ENCODE results near the gene GAB1. TPM values are rescaled to one million over a fixed set of nuclear protein-coding genes. Genes with fewer than 3 reads are reported as not detected.
"Not testable (repeated sequence)": the region's sequence is repeated elsewhere in the genome, so short reads cannot be mapped to it uniquely, and the experiment has no call there.

GAB1 gene
- total RNA-seq, 1 donor from 2014 or later, result 44.6 TPM

GRCh38 chr4:143347484-143348111 lies 10.9 kb downstream of the GAB1 start:
- no peak for DNase-seq (ENCODE audit: low spot score in 2 of 2, unreplicated experiment in 2 of 2)
- peaks cover 60% of the 10 kb centered on the region for H3K4me1 Mint-ChIP-seq
- no peak overlapping the region for H3K4me3 Mint-ChIP-seq
- peak overlapping the region; percentile 57 for H3K27ac Mint-ChIP-seq
- no peak for TF ChIP-seq CTCF (IDR thresholded peaks at IDR 0.05; ENCODE audit: unreplicated experiment)
- H3K9me3 Mint-ChIP-seq, result no peaks in the 10 kb centered on the region
- no peaks in the 10 kb centered on the region for H3K27me3 Mint-ChIP-seq (ENCODE audit: low read depth)
- H3K36me3 Mint-ChIP-seq, result peaks cover 1% of the 10 kb centered on the region

GRCh38 chr4:143348233-143349077 lies 11.8 kb downstream of the GAB1 start:
- H3K36me3 Mint-ChIP-seq, result peaks cover 1% of the 10 kb centered on the region
- no peak overlapping the region for H3K4me3 Mint-ChIP-seq
- no peak for TF ChIP-seq CTCF (IDR thresholded peaks at IDR 0.05; ENCODE audit: unreplicated experiment)
- no peak overlapping the region for H3K27ac Mint-ChIP-seq
- peaks cover 62% of the 10 kb centered on the region for H3K4me1 Mint-ChIP-seq
- no peaks in the 10 kb centered on the region for H3K9me3 Mint-ChIP-seq
- no peaks in the 10 kb centered on the region for H3K27me3 Mint-ChIP-seq (ENCODE audit: low read depth)
- DNase-seq (ENCODE audit: low spot score in 2 of 2, unreplicated experiment in 2 of 2), result no peak

- not testable (repeated sequence) for H3K36me3 Mint-ChIP-seq; H3K27ac Mint-ChIP-seq; H3K9me3 Mint-ChIP-seq; DNase-seq (ENCODE audit: low spot score in 2 of 2, unreplicated experiment in 2 of 2); H3K4me3 Mint-ChIP-seq; H3K27me3 Mint-ChIP-seq (ENCODE audit: low read depth)
- peaks cover 59% of the 10 kb centered on the region for H3K4me1 Mint-ChIP-seq
These were observed 13.3 kb downstream of the GAB1 start for GRCh38 chr4:143349858-143350527.

- TF ChIP-seq CTCF (IDR thresholded peaks at IDR 0.05; ENCODE audit: unreplicated experiment), result no peak
- peak overlapping the region; percentile 79 for H3K27ac Mint-ChIP-seq
- no peaks in the 10 kb centered on the region for H3K27me3 Mint-ChIP-seq (ENCODE audit: low read depth)
- no peak for DNase-seq (ENCODE audit: low spot score in 2 of 2, unreplicated experiment in 2 of 2)
- H3K9me3 Mint-ChIP-seq, result no peaks in the 10 kb centered on the region
- peaks cover 60% of the 10 kb centered on the region for H3K4me1 Mint-ChIP-seq
- H3K36me3 Mint-ChIP-seq, result peaks cover 1% of the 10 kb centered on the region
- H3K4me3 Mint-ChIP-seq, result no peak overlapping the region
These were observed 14.5 kb downstream of the GAB1 start for GRCh38 chr4:143351149-143351691.

GRCh38 chr4:143351774-143352451 lies 15.2 kb downstream of the GAB1 start:
- peaks cover 60% of the 10 kb centered on the region for H3K4me1 Mint-ChIP-seq

More at GRCh38 chr4:143351774-143352451, 15.2 kb downstream of the GAB1 start:
- Mint-ChIP-seq H3K27ac (peak overlapping the region; percentile 79), H3K4me3 (no peak overlapping the region), H3K27me3 (ENCODE audit: low read depth) (no peaks in the 10 kb centered on the region), H3K9me3 (no peaks in the 10 kb centered on the region), H3K36me3 (peaks cover 1% of the 10 kb centered on the region)
- DNase-seq (ENCODE audit: low spot score in 2 of 2, unreplicated experiment in 2 of 2), result no peak
- TF ChIP-seq CTCF (IDR thresholded peaks at IDR 0.05; ENCODE audit: unreplicated experiment), result no peak

All from mesothelial cell of epicardium (in vitro differentiated cells).